Measurements from ENCODE around the gene MRM2. TPM values are rescaled to one million over a fixed set of nuclear protein-coding genes. Genes with fewer than 3 reads are reported as not detected.
A peak's percentile ranks its signal among the peaks of the same experiment; 100 is the strongest.

The MRM2 gene
- total RNA-seq, 6 experiments from 2014 or later: 9.5 to 14.6 (median 11.5) TPM

DNA sequence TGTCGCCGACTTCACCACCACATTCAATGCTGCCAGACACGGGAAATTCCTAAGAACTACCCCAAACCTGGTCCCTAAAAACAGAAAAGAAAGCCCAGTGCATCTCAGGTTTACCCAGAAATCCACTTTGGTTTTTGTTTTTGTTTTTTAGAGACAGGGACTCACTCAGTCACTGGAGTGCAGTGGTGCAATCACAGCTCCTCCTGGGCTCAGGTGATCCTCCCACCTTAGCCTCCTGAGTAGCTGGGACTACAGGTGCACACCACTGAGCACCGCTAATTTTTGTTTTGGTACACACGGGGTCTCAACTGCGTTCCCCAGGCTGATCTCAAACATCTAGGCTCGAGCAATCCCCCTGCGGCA is 32.1 kb downstream of the MRM2 start:
- WGBS (ENCODE audit: insufficient coverage, low coverage, low lambda C conversion rate, missing lambda C conversion rate): 80% methylated on average over 1 of the region's 8 CpGs
- H3K9me3 ChIP-seq: no peaks in the 10 kb centered on the region
- TF ChIP-seq POLR2A (IDR thresholded peaks at IDR 0.05) (no peak), CTCF (IDR thresholded peaks at IDR 0.05) (no peak)
- no peaks in the 10 kb centered on the region for H3K27me3 ChIP-seq
- no peak for ATAC-seq
- H3K4me3 ChIP-seq: no peak overlapping the region
- intact Hi-C loops (cut with DNase I): loop anchor here (10.0 kb wide), 1 partner anchor 625 kb away; no protein-coding TSS in a partner anchor
- DNase-seq: peak in 1 of 3 donors; percentile 24
- H3K27ac ChIP-seq: no peak overlapping the region
- no peaks in the 10 kb centered on the region for H3K4me1 ChIP-seq
- H3K36me3 ChIP-seq: peaks cover 0 to 9% (median 0%) of the 10 kb centered on the region in 4 donors

- intact Hi-C loops (cut with DNase I): loop anchor here (10.0 kb wide), 1 partner anchor 625 kb away; no protein-coding TSS in a partner anchor
- WGBS (ENCODE audit: insufficient coverage, low coverage, low lambda C conversion rate, missing lambda C conversion rate): no CpG with 5 or more reads among the region's 21 CpGs
- peak; percentile 67 to 72 (median 71) for DNase-seq
Measured at GRCh38 chr7:2209146-2209960, 32.7 kb downstream of the MRM2 start.

GRCh38 chr7:2208712-2209111 is 33.3 kb downstream of the MRM2 start:
- intact Hi-C loops (cut with DNase I): loop anchor here (10.0 kb wide), 1 partner anchor 624 kb away; no protein-coding TSS in a partner anchor
- H3K4me1 ChIP-seq: no peaks in the 10 kb centered on the region
- ATAC-seq (no peak), DNase-seq (no peak)
- H3K27me3 ChIP-seq: no peaks in the 10 kb centered on the region
- TF ChIP-seq CTCF (IDR thresholded peaks at IDR 0.05) (no peak), POLR2A (IDR thresholded peaks at IDR 0.05) (no peak)
- 85% methylated on average over 11 of the region's 16 CpGs for WGBS (ENCODE audit: insufficient coverage, low coverage, low lambda C conversion rate, missing lambda C conversion rate)
- peaks cover 0 to 9% (median 0%) of the 10 kb centered on the region in 4 donors for H3K36me3 ChIP-seq
- H3K4me3 ChIP-seq: no peak overlapping the region
- no peak overlapping the region for H3K27ac ChIP-seq
- H3K9me3 ChIP-seq: no peaks in the 10 kb centered on the region

More at GRCh38 chr7:2209146-2209960, 32.7 kb downstream of the MRM2 start:
- Histone ChIP-seq H3K27me3 (no peaks in the 10 kb centered on the region), H3K9me3 (no peaks in the 10 kb centered on the region), H3K27ac (no peak overlapping the region), H3K36me3 (peaks cover 0 to 9% (median 0%) of the 10 kb centered on the region in 4 donors), H3K4me3 (no peak overlapping the region), H3K4me1 (no peaks in the 10 kb centered on the region)
- TF ChIP-seq CTCF (IDR thresholded peaks at IDR 0.05) (peak; percentile 56 to 74 (median 62)), POLR2A (IDR thresholded peaks at IDR 0.05) (no peak)
- peak; percentile 78 to 94 (median 88) for ATAC-seq

DNA sequence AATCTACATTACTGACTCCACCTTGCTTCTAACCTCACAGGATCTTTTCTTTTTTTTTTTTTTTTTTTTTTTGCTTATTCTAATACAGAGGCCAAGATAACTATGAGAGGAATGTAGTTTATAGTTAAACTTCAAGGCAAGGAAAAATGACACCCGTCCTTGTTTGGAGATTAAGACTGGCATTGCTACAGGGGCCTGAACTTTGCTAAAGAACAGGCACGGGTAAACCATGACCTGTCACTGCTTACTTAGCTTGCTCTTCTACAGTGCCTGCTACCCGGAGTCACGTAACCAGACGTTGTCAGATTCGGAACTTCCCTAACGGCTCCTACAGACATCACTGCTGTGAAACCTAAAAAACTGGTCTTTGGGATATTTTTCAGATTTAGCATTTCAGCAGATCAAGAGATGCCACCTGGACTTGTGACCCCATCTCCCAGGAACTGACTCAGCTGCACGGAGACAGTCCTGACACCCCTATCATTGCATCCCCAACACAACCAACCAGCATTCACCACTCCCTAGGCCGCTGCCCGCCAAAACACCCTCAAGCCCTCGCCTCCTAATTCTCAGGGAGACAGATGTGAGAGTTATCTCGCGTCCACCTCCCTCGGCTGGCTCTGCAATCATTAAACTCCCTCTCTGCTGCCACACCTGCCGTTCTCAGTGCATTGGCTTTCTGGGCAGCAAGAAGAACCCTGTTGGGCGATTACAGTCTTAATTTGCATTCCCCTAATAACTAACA is 36.8 kb downstream of the MRM2 start:
- Histone ChIP-seq H3K4me1 (no peaks in the 10 kb centered on the region), H3K27me3 (no peaks in the 10 kb centered on the region), H3K27ac (no peak overlapping the region), H3K9me3 (no peaks in the 10 kb centered on the region), H3K4me3 (no peak overlapping the region), H3K36me3 (peaks cover 0 to 9% (median 0%) of the 10 kb centered on the region in 4 donors)
- ATAC-seq: no peak
- peak in 2 of 3 donors; percentile 8 to 23 for DNase-seq
- TF ChIP-seq POLR2A (IDR thresholded peaks at IDR 0.05): no peak
- no peak for TF ChIP-seq CTCF (IDR thresholded peaks at IDR 0.05)
- 91% methylated on average over 15 of the region's 16 CpGs for WGBS (ENCODE audit: insufficient coverage, low coverage, low lambda C conversion rate, missing lambda C conversion rate)
- intact Hi-C loops (cut with DNase I): loop anchor here (10.0 kb wide), 1 partner anchor 620 kb away; no protein-coding TSS in a partner anchor

Data from right lobe of liver (tissue), 6 donors.